Measurements from ENCODE around the gene CRYM. TPM values are rescaled to one million over a fixed set of nuclear protein-coding genes. Genes with fewer than 3 reads are reported as not detected.

The CRYM gene
- total RNA-seq, 2 donors from 2014 or later, result 10.4 to 14.0 TPM

DNA sequence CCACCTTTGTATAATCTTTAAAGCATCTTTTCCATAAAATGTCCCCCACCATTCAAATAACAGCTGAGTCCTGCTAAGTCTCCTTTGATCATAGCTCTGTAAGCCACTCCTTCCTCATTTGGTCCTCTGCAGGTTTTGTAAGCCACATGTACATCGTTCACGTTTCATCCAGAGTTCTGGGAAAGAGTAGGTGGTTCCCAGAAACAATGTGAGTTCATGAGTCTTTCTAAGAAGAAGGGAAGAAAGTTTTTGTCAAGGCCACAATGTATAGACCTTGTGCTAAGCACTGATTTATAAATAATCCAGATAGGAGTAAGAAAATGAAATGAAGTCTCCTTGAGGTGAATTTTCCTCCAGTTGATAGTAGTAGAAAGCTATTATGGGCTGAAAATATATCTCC is 53.3 kb downstream of the CRYM start:
- TF ChIP-seq, protein P1, sequence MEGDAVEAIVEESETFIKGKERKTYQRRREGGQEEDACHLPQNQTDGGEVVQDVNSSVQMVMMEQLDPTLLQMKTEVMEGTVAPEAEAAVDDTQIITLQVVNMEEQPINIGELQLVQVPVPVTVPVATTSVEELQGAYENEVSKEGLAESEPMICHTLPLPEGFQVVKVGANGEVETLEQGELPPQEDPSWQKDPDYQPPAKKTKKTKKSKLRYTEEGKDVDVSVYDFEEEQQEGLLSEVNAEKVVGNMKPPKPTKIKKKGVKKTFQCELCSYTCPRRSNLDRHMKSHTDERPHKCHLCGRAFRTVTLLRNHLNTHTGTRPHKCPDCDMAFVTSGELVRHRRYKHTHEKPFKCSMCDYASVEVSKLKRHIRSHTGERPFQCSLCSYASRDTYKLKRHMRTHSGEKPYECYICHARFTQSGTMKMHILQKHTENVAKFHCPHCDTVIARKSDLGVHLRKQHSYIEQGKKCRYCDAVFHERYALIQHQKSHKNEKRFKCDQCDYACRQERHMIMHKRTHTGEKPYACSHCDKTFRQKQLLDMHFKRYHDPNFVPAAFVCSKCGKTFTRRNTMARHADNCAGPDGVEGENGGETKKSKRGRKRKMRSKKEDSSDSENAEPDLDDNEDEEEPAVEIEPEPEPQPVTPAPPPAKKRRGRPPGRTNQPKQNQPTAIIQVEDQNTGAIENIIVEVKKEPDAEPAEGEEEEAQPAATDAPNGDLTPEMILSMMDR (IDR thresholded peaks at IDR 0.05), result no peak
- no peaks in the 10 kb centered on the region for H3K4me1 ChIP-seq
- H3K9ac ChIP-seq (ENCODE audit: low read depth in 2 of 2, low read length in 2 of 2), result no peak overlapping the region
- H3K27ac ChIP-seq, result no peak overlapping the region
- DNase-seq, result no peak
- no peaks in the 10 kb centered on the region for H3K27me3 ChIP-seq
- no peak overlapping the region for H3K4me3 ChIP-seq
- intact Hi-C loops (cut with DNase I), result no loop called here
- no peaks in the 10 kb centered on the region for H3K9me3 ChIP-seq
- no peaks in the 10 kb centered on the region for H3K36me3 ChIP-seq

DNA sequence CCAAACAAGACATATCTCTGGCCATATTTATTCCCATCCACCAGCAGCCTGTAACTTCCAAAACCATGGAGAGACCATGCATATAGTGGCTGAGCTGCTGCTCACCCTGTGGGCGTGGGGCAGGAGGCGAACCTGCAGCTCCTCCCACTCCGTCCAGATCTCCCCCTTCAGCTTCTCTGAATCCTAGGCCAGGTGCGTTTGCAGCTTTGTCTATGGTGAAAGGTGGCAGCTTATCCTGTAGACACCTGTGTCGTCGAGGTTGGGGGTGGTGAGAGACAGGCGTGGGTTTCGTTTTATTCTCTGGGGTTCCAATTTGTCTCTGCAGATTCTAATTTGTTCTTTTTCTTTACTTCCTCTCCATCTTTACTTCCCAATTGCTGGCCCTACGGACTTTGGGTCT is 54.3 kb downstream of the CRYM start:
- Histone ChIP-seq H3K9ac (ENCODE audit: low read depth in 2 of 2, low read length in 2 of 2) (no peak overlapping the region), H3K9me3 (no peaks in the 10 kb centered on the region), H3K27me3 (no peaks in the 10 kb centered on the region), H3K27ac (no peak overlapping the region), H3K4me3 (no peak overlapping the region), H3K4me1 (no peaks in the 10 kb centered on the region), H3K36me3 (no peaks in the 10 kb centered on the region)
- TF ChIP-seq, protein P1 (IDR thresholded peaks at IDR 0.05), result no peak
- intact Hi-C loops (cut with DNase I), result no loop called here
- DNase-seq, result peak; percentile 37

DNA sequence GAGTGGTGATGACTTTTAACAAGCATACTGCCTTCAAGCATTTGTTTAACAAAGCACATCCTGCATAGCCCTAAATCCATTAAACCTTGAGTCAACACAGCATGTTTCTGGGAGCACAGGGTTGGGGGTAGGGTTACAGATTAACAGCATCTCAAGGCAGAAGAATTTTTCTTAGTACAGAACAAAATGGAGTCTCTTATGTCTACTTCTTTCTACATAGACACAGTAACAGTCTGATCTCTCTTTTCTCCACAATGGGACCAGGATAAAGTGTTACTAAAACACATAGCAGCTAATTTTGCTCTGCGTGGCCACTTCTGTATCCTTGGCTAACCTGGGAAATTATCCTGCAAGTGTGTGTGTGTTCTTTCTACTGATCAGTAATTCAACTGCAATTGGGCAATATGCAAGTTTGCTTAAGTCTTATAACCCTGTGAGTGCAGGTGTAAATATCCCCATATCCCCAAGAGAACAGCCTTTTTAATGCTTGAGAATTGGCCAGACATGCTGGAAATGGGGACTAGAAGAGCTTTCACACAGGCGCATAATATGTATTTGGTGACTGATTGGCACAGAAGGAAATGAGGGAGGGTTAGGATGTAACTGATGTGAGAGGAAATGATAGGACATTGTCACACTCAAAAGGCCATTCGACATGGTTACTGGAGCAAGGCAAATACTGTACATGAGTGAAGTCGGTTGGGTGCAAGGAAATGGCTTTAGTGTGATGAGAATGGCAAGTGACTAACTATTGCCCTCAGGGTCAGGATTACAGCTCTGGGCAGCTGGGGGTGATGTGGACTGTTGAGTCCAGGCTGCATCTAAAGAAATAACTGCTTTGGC is 55.4 kb downstream of the CRYM start:
- DNase-seq, result peak; percentile 49
- intact Hi-C loops (cut with DNase I), result no loop called here
- H3K4me1 ChIP-seq, result no peaks in the 10 kb centered on the region
- H3K27me3 ChIP-seq, result no peaks in the 10 kb centered on the region
- peak overlapping the region; percentile 69 for H3K27ac ChIP-seq
- H3K9me3 ChIP-seq, result no peaks in the 10 kb centered on the region
- peak overlapping the region in 1 of 2 donors; percentile 28 for H3K9ac ChIP-seq (ENCODE audit: low read depth in 2 of 2, low read length in 2 of 2)
- TF ChIP-seq, protein P1 (IDR thresholded peaks at IDR 0.05), result no peak
- no peak overlapping the region for H3K4me3 ChIP-seq
- no peaks in the 10 kb centered on the region for H3K36me3 ChIP-seq

DNA sequence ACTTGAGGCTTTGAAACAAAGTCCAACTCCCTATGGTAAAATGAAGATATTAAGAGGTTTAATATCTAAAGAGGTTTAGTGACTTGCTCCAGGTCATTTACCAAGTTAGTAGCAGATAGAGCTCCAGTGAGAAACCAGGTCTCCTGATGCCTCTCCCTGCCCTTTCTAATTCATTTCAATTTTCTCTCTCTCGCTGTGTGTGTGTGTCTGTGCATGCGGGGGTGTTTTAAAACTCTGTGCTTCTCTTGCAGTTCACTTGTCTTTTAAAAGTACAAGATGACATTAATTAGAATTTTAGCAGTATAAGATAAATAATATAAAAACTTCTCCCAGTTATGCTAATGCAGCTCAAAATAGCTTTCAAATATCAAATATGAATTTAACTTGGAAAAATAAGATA is 58.5 kb downstream of the CRYM start:
- Histone ChIP-seq H3K27ac (no peak overlapping the region), H3K9me3 (no peaks in the 10 kb centered on the region), H3K4me1 (no peaks in the 10 kb centered on the region), H3K36me3 (no peaks in the 10 kb centered on the region), H3K27me3 (no peaks in the 10 kb centered on the region), H3K4me3 (no peak overlapping the region), H3K9ac (ENCODE audit: low read depth in 2 of 2, low read length in 2 of 2) (no peak overlapping the region)
- TF ChIP-seq, protein P1 (IDR thresholded peaks at IDR 0.05), result no peak
- intact Hi-C loops (cut with DNase I), result no loop called here
- DNase-seq, result no peak

DNA sequence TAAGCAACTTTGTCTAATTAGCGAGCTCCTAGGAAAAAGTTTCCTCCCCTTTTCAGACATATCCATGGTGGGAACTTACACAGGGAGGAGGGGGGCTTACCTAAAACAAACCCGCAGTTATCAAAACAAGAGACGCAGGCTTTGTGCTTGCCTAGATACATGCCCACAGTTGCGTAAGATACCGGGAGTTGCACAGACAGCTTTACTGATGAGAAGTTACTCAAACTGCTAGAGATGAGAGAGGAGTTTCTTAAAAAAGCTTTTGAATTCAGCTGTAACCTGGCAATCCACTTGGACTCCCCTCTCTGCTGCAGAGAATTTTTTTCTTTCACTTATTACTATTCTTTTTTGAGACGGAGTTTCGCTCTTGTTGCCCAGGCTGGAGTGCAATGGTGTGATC is 59.9 kb downstream of the CRYM start:
- no peak overlapping the region for H3K9ac ChIP-seq (ENCODE audit: low read depth in 2 of 2, low read length in 2 of 2)
- TF ChIP-seq, protein P1 (IDR thresholded peaks at IDR 0.05), result no peak

More for the DNA sequence above, 59.9 kb downstream of the CRYM start:
- DNase-seq, result no peak
- Histone ChIP-seq H3K4me3 (no peak overlapping the region), H3K9me3 (no peaks in the 10 kb centered on the region), H3K4me1 (no peaks in the 10 kb centered on the region), H3K27ac (no peak overlapping the region), H3K27me3 (no peaks in the 10 kb centered on the region), H3K36me3 (no peaks in the 10 kb centered on the region)
- intact Hi-C loops (cut with DNase I), result no loop called here
